CD14-positive monocyte (primary cell): ENCODE results near the gene TRIM38. TPM values are rescaled to one million over a fixed set of nuclear protein-coding genes. Genes with fewer than 3 reads are reported as not detected.

Experiments
- DNase-seq, 3 donors: peaks; one replicate each; pipeline ENCODE4 v3.0.0-alpha.2; 2011 to 2022
- H2AFZ ChIP-seq: 2 replicates; pipeline ENCODE4 v1.6.0; 2012; ENCODE audit warnings: mild to moderate bottlenecking, low read depth, low read length, inconsistent platforms; ENCODE audit not compliant: insufficient read depth, poor library complexity, severe bottlenecking
- H3K27ac ChIP-seq, 2 donors: 1 replicate in 1 of 2; 2 replicates in 1 of 2; pipeline ENCODE4 v1.5.1; 2012 to 2013; ENCODE audit warnings: low read length in 2 of 2, control low read depth in 1 of 2, inconsistent platforms in 1 of 2, low read depth in 1 of 2, mild to moderate bottlenecking in 1 of 2
- H3K27me3 ChIP-seq, 2 donors: one replicate each; pipeline versions ENCODE4 v1.6.0 to v1.6.1; 2011 to 2013; ENCODE audit warnings: low read length in 2 of 2; ENCODE audit not compliant: control insufficient read depth in 2 of 2, insufficient read depth in 2 of 2
- H3K36me3 ChIP-seq, 2 donors: replicated peaks in 1 of 2; 1 replicate in 1 of 2; 2 replicates in 1 of 2; pipeline versions ENCODE4 v1.5.1 to v1.6.1; 2012 to 2013; ENCODE audit warnings: low read length in 2 of 2, control low read depth in 1 of 2, inconsistent platforms in 1 of 2, mild to moderate bottlenecking in 1 of 2; ENCODE audit not compliant: insufficient read depth in 2 of 2, control insufficient read depth in 1 of 2
- H3K4me1 ChIP-seq, 2 donors: 1 replicate in 1 of 2; 2 replicates in 1 of 2; pipeline versions ENCODE4 v1.5.1 to v1.6.1; 2012 to 2013; ENCODE audit warnings: low read length in 2 of 2, control low read depth in 1 of 2, inconsistent platforms in 1 of 2, mild to moderate bottlenecking in 1 of 2, moderate library complexity in 1 of 2; ENCODE audit not compliant: insufficient read depth in 2 of 2, control insufficient read depth in 1 of 2
- H3K4me2 ChIP-seq: replicated peaks from 2 replicates; pipeline ENCODE3; 2012; ENCODE audit warnings: low read length, moderate library complexity, mild to moderate bottlenecking; ENCODE audit not compliant: poor library complexity, severe bottlenecking; ENCODE audit errors: extremely low read depth
- H3K4me3 ChIP-seq, 3 experiments: fragments of 200-600 bp in 1 of 3; sonication (generic) in 1 of 3; replicated peaks in 1 of 3; 1 replicate in 2 of 3; 2 replicates in 1 of 3; pipeline ENCODE4 v1.5.1; 2011 to 2013; ENCODE audit warnings: low read length in 3 of 3, mild to moderate bottlenecking in 3 of 3, control low read depth in 2 of 3, low read depth in 2 of 3, inconsistent platforms in 1 of 3, moderate library complexity in 1 of 3
- H3K79me2 ChIP-seq: 2 replicates; pipeline ENCODE4 v1.6.0; 2012; ENCODE audit warnings: mild to moderate bottlenecking, control low read depth, inconsistent platforms, low read length, moderate library complexity; ENCODE audit not compliant: insufficient read depth
- H3K9ac ChIP-seq: 2 replicates; pipeline ENCODE4 v1.6.0; 2017; ENCODE audit warnings: low read length, mild to moderate bottlenecking; ENCODE audit not compliant: insufficient read depth, poor library complexity, severe bottlenecking
- H3K9me3 ChIP-seq, 2 donors: replicated peaks in 1 of 2; 1 replicate in 1 of 2; 2 replicates in 1 of 2; pipeline versions ENCODE4 v1.5.1 to v1.6.1; 2012 to 2013; ENCODE audit warnings: low read length in 2 of 2, control low read depth in 1 of 2; ENCODE audit not compliant: control insufficient read depth in 1 of 2, insufficient read depth in 1 of 2
- H4K20me1 ChIP-seq: 2 replicates; pipeline ENCODE4 v1.6.0; 2012; ENCODE audit warnings: mild to moderate bottlenecking, low read length, control low read depth, moderate library complexity; ENCODE audit not compliant: insufficient read depth
- H3K27ac Mint-ChIP-seq, 7 donors: one replicate each; pipeline ENCODE4 v1.8.0; 2020; ENCODE audit warnings: mild to moderate bottlenecking in 7 of 7, mixed read lengths in 7 of 7, moderate library complexity in 6 of 7, inconsistent platforms in 2 of 7
- H3K27me3 Mint-ChIP-seq, 3 donors: one replicate each; pipeline ENCODE4 v1.8.0; 2021 to 2022; ENCODE audit warnings: low read depth in 3 of 3, mild to moderate bottlenecking in 3 of 3, mixed read lengths in 3 of 3, moderate library complexity in 3 of 3, inconsistent platforms in 1 of 3
- H3K36me3 Mint-ChIP-seq, 2 donors: one replicate each; pipeline ENCODE4 v1.8.0; 2020; ENCODE audit warnings: mixed read lengths in 2 of 2, inconsistent platforms in 1 of 2, mild to moderate bottlenecking in 1 of 2
- H3K4me1 Mint-ChIP-seq: one replicate; pipeline ENCODE4 v1.8.0; 2020; ENCODE audit warnings: mild to moderate bottlenecking, mixed read lengths
- H3K4me3 Mint-ChIP-seq, 2 donors: one replicate each; pipeline ENCODE4 v1.8.0; 2020; ENCODE audit warnings: mild to moderate bottlenecking in 2 of 2, mixed read lengths in 2 of 2, moderate library complexity in 1 of 2
- H3K9me3 Mint-ChIP-seq, 7 donors: one replicate each; pipeline ENCODE4 v1.8.0; 2020 to 2022; ENCODE audit warnings: mixed read lengths in 7 of 7, mild to moderate bottlenecking in 6 of 7, moderate library complexity in 6 of 7, inconsistent platforms in 2 of 7
- CTCF ChIP-seq: fragments of 200-600 bp; IDR thresholded peaks from one replicate; pipeline ENCODE4 v1.8.0; 2022; ENCODE audit warnings: antibody characterized with exemption, mild to moderate bottlenecking
- WGBS: methylation state at CpG from one replicate; pipeline ENCODE4 v1.1.5; 2013; ENCODE audit warnings: missing lambda C conversion rate; ENCODE audit not compliant: insufficient coverage; 5-methylcytosine and 5-hydroxymethylcytosine counted together
- intact Hi-C, 2 donors: fragments of 100-400 bp; cut with micrococcal nuclease; formaldehyde crosslinking; loops; one replicate each; pipeline versions ENCODE4 v1.15.0 to v1.15.1; 2023
- polyA plus RNA-seq, 3 donors: library from polyadenylated mRNA; depleted of rRNA in 1 of 3; unstranded in 2 of 3; stranded (reverse) in 1 of 3; fragments of 300-500 nt in 2 of 3; fragments of >200 nt in 1 of 3; fragmentation: Illumina TruSeq in 2 of 3; gene quantifications; 1 replicate in 2 of 3; 2 replicates in 1 of 3; pipeline ENCODE4 v1.2.3, GENCODE V29; 2012 to 2021

Gene TRIM38
- polyA plus RNA-seq, 3 donors = 4.1 to 23.2 (median 8.0) TPM

GRCh38 chr6:26032340-26033084, 69.9 kb downstream of the TRIM38 start:
- Mint-ChIP-seq H3K36me3 (no peaks in the 10 kb centered on the region), H3K27me3 (peaks cover 0 to 4% (median 3%) of the 10 kb centered on the region in 3 donors), H3K4me3 (peak overlapping the region; percentile 89 to 95), H3K27ac (peak overlapping the region; percentile 79 to 94 (median 90)), H3K4me1 (peaks cover 42% of the 10 kb centered on the region), H3K9me3 (peaks cover 0 to 2% (median 0%) of the 10 kb centered on the region in 7 donors)
- no peaks in the 10 kb centered on the region for H3K36me3 ChIP-seq
- H3K4me2 ChIP-seq = peak overlapping the region; percentile 81
- peak overlapping the region; percentile 16 for H3K9ac ChIP-seq
- no peaks in the 10 kb centered on the region for H3K9me3 ChIP-seq
- H3K27ac ChIP-seq = peak overlapping the region; percentile 29 to 66
- 0% methylated on average over 9 of the region's 19 CpGs for WGBS
- no peaks in the 10 kb centered on the region for H3K27me3 ChIP-seq
- H3K4me1 ChIP-seq = peaks cover 32 to 42% of the 10 kb centered on the region in 2 donors
- TF ChIP-seq CTCF = no peak
- intact Hi-C loops = loop anchor here (10.0 kb wide), 2 partner anchors 242 to 1102 kb away; a partner anchor contains a TSS
- peak overlapping the region; percentile 86 for H2AFZ ChIP-seq
- H4K20me1 ChIP-seq = no peaks in the 10 kb centered on the region
- H3K4me3 ChIP-seq = peak overlapping the region; percentile 56 to 86 (median 82)
- H3K79me2 ChIP-seq = no peaks in the 10 kb centered on the region
- DNase-seq = peak in 2 of 3 donors; percentile 3 to 14

DNA sequence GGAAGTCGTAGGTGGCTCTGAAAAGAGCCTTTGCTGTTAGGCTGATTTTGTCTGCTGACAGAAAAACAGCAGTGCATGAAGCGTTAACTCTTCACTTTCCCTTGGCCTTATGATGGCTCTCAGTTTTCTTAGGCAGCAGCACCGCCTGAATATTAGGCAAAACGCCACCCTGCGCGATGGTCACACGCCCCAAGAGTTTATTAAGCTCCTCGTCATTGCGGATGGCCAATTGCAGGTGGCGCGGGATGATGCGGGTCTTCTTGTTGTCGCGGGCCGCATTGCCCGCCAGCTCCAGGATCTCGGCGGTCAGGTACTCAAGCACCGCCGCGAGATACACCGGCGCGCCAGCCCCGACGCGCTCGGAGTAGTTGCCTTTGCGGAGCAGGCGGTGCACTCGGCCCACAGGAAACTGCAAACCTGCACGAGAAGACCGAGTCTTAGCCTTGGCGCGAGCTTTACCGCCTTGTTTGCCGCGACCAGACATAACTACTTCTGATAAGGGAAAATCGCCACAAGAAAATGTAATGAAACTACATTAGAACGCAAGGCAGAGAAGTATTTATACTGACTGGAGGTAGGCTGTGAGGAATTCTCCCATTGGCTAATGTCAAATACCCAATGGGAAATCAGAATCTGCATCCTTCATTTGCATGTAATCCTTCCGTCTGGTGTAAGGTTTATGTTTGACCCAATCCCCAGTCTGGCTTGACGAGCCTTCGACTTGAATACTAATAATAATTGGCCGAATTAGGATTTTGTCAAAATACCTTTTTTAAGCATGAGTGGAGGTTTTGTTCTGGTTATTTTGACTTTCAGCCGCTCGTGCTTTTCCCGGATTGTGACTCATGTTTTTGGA, 70.7 kb downstream of the TRIM38 start:
- H3K4me1 Mint-ChIP-seq = peaks cover 39% of the 10 kb centered on the region
- H3K27ac Mint-ChIP-seq = peak overlapping the region; percentile 79 to 94 (median 93)
- no peaks in the 10 kb centered on the region for H3K27me3 ChIP-seq

More for the DNA sequence above, 70.7 kb downstream of the TRIM38 start:
- Histone ChIP-seq H2AFZ (peak overlapping the region; percentile 86), H3K9me3 (no peaks in the 10 kb centered on the region), H3K79me2 (no peaks in the 10 kb centered on the region), H3K27ac (peak overlapping the region; percentile 65 to 66), H3K36me3 (no peaks in the 10 kb centered on the region), H3K4me1 (peaks cover 27 to 38% of the 10 kb centered on the region in 2 donors), H3K4me2 (peak overlapping the region; percentile 81), H4K20me1 (no peaks in the 10 kb centered on the region), H3K9ac (peak overlapping the region; percentile 25), H3K4me3 (peak overlapping the region; percentile 56 to 86 (median 82))
- peaks cover 0 to 2% (median 0%) of the 10 kb centered on the region in 7 donors for H3K9me3 Mint-ChIP-seq
- no peaks in the 10 kb centered on the region for H3K36me3 Mint-ChIP-seq
- no peak for TF ChIP-seq CTCF
- peak; percentile 82 to 91 (median 85) for DNase-seq
- intact Hi-C loops = loop anchor here (10.0 kb wide), 2 partner anchors 241 to 1101 kb away; a partner anchor contains a TSS
- peak overlapping the region; percentile 89 to 95 for H3K4me3 Mint-ChIP-seq
- 0% methylated on average over 36 of the region's 47 CpGs for WGBS
- H3K27me3 Mint-ChIP-seq = peaks cover 0 to 4% (median 3%) of the 10 kb centered on the region in 3 donors
